ENCODE data around the gene CSPG4.

DNA sequence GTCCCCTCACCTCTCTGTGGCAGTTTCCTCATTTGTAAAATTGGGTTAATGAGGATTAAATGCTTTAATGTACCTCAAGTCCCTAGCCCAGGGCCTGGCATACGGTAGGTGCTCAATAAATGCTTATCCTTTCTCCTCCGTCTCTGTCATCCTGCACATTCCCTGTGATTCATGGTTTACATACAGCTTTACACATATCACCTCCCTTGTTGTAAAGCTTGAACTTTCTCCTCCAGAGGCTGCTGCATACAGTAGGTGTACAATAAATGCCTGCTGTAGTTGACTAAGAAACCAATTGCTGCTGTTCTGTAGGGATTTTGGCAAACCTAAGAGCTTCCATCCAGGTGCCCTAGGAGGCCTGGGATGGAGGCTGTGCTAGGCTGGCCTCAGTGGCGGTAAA is 1.5 kb upstream of the CSPG4 start:
- TF ChIP-seq, protein P1, sequence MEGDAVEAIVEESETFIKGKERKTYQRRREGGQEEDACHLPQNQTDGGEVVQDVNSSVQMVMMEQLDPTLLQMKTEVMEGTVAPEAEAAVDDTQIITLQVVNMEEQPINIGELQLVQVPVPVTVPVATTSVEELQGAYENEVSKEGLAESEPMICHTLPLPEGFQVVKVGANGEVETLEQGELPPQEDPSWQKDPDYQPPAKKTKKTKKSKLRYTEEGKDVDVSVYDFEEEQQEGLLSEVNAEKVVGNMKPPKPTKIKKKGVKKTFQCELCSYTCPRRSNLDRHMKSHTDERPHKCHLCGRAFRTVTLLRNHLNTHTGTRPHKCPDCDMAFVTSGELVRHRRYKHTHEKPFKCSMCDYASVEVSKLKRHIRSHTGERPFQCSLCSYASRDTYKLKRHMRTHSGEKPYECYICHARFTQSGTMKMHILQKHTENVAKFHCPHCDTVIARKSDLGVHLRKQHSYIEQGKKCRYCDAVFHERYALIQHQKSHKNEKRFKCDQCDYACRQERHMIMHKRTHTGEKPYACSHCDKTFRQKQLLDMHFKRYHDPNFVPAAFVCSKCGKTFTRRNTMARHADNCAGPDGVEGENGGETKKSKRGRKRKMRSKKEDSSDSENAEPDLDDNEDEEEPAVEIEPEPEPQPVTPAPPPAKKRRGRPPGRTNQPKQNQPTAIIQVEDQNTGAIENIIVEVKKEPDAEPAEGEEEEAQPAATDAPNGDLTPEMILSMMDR (IDR thresholded peaks at IDR 0.05; ENCODE audit: low read length) = no peak
- TF ChIP-seq EZH2 (IDR thresholded peaks at IDR 0.05; ENCODE audit: borderline replicate concordance, low read length) = no peak

Measured in OCI-LY1 (cell line).